Mucosa of gallbladder (tissue), 1 donor: Measurements from ENCODE around the gene CTIF. TPM values are rescaled to one million over a fixed set of nuclear protein-coding genes. Genes with fewer than 3 reads are reported as not detected.

ENCODE experiments used
- DNase-seq: peaks from one replicate; pipeline ENCODE4 v3.0.0-alpha.2; 2020; ENCODE audit warnings: low spot score
- total RNA-seq: library from RNA; stranded (reverse); gene quantifications from one replicate; pipeline ENCODE4 v1.2.1, GENCODE V29; 2021
- donor health status: DM: no; HTN: no; CAD: no.

Gene CTIF
- total RNA-seq, 1 donor from 2014 or later, result 101 TPM

DNA sequence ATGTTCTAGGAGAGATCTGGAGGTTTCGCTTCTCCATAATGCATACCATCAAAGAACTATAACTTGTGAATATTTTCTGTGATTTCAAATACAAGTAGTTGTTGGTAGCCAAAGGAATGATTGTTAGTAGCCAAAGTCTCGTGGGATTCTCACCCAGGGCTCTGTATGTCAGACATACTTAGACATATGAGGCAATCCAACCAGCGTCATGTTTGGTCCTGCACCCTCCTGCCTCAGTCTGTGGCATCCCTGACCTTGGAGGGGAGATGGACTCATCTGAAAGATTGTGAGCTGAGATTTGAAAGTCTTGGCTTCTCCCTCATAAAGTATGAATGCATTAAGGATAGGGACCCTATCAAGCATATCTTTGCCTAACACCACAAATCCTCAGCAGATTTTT, 81.2 kb downstream of the CTIF start:
- no peak for DNase-seq

DNA sequence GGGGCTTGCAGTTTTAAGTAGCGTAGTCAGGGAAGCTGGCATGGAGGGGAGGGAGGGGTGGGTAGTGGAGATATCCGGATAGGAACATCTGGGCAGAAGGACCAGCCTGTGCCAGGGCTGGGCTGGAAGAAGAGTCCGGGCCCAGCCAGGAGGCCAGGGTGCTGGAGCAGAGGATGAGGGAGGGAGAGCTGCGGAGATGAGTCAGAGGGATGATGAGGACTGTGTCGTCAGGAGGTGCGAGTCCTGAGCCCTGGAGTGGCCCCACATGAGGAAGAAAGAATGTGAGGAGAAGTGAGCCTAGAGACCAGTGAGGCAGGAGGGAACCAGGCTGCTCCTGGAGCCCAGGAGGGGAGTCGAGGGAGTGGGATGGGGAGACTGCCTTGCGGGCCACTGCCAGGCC, 82.4 kb downstream of the CTIF start:
- no peak for DNase-seq

DNA sequence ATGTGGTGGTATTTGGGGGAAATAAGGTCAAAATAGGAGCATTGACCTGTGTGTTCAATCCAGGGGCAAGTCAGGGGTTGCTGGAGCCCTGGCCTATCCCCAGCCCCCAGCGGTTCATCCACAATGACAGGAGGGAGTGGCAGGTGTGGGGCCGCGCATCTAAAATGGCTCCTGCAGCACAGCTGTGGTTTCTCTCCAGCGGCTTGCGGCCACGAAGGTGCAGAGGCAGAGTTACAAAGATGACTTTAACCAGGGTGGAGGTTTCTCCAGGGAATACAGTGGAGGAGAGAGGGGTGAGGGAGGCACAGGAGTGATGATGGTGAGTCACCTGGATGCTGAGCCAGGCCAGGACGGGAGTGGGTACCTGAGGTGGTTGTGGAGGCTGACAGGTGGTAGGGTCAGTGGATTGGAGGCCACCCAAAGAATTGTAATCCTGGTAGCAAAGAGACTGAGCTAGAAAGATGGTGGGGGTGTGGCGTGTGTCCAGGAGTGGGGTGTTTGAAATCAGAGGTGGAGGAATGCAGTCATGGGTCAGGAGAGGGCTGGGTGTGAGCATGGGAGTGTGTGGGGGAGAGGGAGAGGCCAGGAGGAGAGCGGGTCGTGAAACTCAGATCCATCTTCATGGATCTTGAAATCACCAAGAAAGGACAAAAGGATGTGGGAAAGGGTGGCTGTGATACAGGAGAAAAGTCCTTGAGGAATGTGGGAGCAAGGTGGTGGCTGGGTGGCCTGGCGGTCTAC, 83.2 kb downstream of the CTIF start:
- DNase-seq, result no peak

DNA sequence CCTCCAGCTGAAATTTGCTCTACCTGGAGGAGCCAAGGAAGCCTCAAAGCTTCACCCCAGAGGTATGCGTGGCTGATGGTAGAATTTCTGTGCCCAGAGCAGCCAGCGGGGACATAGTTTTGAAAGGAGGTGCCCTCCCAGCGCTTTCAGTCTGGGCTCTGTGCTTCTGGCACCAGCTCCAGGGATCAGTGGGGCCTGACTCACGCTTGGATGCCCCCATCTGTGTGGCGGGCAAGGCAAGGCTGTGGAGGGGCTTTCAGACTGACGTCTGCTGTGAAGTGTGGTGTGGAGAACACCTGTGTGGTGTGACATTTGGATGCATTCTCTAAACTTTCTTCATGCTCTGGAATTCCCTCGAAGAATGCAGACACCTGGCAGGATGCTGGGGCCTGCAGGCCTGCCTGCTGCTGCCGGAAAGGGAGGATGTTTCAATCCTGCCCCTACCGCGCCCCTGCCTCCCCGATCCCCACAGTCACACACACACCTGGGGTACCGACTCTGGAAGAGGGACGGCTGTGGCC, 84.1 kb downstream of the CTIF start:
- no peak for DNase-seq

DNA sequence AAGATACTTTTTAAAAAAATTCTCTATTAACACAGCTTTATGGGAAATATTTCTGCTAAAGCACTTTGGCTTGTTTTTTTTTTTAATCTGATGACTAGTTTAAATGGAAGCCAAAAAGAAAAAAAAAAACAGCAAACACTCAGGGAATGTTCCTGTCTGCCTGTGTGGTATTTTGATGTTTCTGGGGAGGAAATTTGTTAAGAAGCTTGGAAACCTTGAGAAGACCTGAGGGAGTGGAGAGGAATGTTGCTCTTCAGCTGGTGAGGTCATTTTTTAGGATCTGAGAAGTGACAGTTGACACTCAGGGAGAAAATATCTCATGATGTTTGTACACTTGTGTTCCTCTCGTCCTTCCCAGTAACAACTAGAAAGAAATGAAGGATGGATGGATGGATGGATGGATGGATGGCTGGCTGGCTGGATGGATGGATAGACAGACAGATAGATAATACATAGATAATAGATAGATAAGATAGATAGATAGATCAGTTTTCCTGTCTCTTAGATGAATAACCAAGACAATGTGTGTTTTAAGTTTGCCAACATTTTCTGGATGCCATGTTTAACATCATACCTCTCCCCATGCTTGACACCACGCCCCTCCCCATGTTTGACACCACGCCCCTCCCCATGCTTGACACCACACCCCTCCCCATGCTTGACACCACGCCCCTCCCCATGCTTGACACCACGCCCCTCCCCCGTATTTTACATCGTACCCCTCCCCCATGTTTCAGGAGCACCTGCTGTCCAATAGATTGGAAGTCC, 84.8 kb downstream of the CTIF start:
- DNase-seq, result no peak

DNA sequence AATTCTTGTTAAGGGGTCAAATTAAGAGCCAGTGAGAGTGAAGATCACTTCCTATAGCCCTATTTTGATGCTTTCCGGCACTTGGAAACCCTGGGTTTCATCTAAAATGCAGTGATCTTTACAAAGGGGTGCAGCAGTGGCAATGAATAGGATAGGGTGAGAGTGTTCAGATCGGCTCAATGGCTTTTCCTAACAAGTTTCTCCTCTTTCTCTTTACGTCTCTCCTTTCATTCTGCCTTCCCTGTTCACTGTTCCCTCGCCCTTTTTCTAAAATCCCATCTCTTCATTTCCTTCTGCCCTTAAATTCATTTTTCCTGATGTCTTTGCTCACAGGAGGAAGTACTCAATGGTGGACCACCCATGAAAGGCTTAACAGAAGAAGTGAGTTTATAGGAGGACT, 86.0 kb downstream of the CTIF start:
- DNase-seq, result no peak

DNA sequence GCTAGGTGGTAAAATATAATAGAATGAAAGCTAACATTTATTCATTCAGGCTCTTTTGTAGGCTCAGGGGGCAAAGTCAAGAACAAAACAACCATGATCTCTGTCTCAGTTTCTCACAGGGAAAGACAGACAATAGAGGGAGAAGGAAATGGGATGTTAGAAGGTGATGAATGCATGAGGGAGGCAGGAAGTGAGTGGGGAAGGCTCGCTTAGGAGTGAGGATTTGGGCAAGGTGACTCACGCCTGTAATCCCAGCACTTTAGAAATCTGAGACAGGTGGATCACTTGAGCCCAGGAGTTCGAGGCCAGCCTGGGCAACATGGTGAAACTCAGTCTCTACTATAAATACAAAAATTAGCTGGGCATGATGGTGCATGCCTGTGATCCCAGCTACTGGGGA, 88.4 kb downstream of the CTIF start:
- no peak for DNase-seq

DNA sequence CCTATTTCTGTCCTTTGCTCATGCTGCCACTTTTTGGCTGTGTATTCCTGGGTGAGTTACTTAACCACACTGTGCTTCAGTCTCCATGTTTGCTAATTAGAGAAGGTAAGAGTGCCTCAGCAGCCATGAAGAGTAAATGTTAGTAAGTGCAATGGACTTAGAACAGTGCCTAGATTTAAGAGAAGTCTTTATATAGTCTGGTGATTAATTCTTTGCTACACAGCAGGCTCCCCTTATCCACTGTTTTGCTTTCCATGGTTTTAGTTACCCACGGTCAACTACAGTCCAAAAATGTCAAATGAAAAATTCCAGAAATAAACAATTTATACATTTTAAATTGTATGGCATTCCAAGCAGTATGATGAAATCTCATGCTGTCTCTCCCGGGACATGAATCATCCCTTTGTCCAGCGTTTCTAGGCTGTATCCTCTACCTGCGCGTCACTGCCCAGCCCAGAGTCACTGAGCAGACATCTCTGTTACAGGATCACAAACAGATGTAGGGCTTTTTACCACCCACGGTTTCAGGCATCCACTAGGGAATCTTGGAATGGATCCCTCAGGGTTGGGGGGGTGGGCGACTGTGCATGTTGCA, 91.0 kb downstream of the CTIF start:
- DNase-seq, result peak; percentile 47

DNA sequence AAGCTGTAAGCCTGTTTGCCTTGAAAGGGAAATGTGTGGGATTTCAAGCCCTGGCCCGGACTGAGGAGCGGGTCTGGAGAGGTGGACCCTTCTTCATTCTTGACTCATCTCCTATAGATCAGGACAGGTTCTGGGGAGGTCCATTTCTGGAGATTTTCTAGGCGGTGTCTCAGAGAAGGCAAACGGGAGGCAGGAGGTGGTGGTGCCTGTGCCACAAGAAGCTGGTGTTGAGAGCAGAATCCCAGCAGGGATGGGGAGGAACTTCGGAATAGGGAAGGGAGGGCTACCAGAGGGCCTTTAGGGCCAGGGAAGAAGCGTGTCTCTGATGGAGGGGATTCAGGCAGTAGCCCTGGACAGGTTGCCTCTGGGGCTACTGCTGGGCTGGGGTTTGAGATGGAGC, 93.0 kb downstream of the CTIF start:
- no peak for DNase-seq

DNA sequence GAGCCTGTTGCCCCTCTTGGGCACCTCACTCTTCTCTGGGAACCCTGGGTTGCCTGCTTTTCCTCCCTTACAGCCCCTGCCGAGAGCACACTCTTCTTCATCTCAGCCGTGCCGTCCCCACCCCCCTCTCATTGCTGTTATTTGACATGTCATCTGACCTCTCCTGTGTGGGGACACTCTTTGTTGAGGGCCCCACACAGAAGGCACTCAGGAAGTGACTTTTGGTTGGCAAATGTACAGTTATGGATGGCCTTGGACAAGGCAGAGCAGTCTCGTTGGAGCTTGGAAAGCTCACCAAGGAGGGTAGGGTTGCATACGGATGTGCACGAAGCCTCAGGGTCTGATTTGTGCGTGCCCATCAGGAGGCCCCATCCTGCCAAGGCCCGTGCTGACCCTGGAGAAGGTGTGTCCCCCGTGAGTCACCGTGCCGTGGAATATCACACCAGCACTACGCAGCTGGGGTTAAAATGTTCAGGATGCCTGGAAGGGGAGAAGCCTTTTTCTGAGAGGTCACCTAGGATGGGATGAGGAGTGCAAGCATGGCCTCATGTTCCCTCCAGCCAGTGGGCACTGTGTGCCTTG, 93.9 kb downstream of the CTIF start:
- DNase-seq, result no peak

DNA sequence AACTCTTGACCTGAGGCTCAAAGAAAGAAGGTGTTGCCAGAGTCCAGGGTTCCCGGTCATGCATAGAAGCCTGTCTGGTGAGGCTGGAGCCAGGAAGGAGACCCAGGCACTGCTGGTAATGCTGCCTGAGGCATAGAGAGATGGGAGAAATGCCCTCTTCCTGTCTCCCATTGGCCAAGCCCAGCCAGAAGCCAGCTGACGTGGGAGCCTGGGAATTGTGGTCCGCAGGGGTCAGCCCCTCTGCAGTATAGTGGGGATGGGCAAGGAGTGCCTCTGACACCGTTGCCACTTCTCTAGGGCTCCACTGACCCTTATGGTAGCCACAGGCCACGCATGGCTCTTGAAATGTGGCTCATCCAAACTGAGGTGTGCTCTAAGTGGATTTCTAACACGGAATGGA, 95.7 kb downstream of the CTIF start:
- no peak for DNase-seq

DNA sequence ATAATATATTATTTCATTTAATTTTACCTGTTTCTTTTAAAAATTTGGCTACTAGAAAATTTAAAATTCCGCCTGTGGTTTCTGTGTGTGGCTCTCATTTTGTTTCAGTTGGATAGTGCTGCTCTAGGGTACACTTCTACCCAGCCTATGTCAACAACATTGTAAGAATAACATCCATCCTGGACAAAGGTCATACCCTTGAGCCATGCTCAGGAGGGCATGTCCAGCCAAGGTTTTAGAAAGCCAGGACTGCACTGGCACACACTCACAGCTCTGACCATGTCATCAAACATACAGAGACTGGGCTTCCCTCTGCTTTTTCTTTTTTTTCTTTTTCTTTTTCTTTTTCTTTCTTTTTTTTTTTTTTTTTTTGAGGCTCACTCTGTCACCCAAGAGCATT, 96.1 kb downstream of the CTIF start:
- no peak for DNase-seq

DNA sequence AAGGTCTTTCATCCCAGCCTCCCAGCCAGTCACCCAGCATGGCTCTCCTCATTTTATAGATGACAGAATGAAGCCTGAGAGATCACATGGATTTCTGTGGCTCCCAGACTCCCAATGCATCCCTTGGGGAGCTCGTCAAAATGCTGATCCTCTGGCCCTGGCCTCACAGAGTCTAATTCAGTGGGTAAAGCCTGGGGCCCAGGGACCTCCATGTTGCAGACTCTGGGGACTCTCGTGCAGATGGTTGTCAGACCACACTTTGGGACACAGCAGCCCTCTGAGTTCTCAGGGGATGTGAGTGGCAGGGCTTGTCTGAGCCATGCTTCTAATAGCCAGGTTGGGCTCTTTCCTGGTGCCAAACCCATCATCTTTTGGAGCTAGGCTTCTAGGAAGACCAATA, 97.0 kb downstream of the CTIF start:
- DNase-seq, result no peak

DNA sequence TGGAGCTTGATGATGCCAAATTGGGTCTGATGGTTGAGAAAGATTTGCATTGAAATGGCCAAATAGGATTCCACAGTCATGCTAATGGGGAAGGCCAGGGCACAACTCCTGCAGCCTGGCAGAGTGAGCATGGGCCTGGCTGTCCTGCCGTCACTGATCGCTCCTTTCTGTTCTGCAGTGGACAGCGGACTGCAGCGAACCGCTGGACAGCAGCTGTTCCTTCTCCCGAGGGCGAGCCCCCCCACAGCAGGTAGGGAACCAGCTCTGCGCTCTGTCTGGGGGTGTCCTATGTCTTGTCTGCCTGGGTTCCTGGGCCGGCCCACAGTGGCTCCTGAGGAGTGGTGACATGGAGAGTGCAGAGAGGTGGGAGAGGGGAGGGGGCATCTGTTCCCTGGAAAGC, 97.6 kb downstream of the CTIF start:
- DNase-seq, result no peak

DNA sequence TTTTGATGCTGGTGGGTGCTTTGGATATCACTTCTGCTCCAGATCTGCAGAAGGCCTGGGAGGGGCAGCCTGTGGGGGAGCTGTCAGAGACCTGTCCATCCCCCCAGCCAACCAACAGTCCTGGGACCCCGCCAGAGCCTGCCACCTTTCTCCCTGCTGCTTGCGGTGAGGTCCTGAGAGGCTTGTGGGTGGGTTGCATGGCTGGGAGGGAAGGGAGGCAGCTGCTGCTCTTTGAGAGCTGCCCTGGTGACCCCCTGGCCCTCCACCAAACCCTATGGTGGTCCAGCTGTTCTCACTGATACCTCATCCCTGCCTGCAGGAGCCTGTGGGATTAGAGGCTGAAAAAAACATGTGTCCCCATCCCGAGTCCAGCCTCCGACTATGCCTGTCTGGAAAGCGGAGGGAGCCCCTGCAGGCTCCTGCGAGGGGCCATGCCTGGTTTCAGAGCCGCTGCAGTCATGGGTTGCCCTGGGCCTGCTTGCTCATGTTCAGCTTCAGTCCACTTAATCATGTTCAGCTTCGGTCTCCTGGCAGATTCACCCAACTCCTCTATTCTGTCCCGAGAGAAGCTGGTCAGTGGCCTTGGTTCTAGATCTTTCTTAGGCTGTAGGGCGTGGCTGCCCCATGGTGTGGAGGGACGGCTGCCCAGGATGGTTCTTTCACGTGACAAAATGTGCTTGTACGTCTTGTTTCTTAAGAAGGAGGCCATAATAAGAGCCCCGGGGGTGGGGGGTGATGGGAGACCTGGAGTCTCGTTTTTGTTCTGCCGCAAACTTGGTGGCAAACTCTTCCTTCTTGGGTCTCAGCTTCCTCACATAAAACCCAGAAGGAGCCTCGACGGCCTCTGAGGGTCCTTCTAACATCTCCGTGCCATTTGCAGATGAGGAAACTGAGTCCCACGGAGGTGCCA, 98.5 kb downstream of the CTIF start:
- DNase-seq, result no peak

DNA sequence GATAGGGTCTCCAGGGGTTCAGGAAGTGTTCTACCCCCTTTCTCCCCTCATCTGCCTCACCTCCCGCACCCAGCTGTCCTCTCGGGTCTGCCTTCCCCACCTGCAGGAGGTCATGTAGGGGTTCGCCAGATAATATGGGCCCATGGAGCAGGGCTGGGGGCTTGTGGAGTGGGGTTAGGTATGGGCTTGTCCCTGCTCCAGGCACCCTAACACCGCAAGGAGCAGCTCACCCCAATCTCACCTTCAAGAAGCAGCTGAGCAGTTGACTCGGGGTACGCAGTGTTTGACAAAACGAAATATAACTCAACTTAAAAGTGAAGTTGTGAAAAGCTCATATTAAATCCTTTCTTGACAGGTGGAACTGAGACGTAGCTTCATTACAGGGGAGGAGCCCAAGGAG, 99.6 kb downstream of the CTIF start:
- DNase-seq, result no peak

DNA sequence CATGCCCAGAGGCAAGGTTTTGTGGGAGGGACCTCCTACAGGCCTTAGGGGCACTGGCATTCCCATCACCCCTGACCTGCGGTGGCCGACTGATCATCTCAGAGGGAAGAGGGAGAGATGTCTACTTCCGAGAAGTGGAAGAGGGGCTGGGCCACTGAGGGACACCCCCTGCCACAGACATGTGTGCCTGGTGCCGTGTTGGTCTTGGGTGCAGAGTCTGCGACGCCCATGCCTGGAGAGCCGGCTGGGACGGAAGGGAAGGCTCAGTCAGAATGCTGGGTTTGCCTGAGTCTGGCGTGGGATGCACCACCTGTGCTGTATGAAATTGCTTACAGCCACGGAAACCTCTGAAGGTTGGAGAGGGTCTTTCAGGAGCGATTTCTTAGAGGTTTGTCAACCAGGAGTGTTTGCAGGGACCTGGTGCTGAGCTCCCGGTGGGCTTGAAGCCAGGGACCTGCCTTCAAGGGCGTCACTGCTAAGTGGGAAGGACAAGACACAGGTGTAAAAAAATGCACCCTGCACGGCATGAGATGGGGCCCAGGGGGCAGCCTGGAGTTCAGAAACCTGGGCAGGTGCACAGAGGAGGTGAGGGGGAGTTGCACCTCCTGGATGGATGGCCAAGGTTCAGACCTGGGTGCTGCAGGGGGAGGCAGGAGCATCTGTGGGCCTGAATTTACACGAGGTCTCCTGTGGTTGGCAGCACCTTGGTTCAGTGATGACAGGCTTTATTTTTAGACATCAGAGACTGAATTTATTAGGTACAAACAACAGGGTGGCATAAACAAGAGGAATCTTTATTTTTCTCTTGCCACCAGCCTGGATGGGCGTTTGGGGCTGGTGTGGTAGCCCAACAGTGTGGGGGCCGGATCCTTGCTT, 100.3 kb downstream of the CTIF start:
- DNase-seq, result no peak

DNA sequence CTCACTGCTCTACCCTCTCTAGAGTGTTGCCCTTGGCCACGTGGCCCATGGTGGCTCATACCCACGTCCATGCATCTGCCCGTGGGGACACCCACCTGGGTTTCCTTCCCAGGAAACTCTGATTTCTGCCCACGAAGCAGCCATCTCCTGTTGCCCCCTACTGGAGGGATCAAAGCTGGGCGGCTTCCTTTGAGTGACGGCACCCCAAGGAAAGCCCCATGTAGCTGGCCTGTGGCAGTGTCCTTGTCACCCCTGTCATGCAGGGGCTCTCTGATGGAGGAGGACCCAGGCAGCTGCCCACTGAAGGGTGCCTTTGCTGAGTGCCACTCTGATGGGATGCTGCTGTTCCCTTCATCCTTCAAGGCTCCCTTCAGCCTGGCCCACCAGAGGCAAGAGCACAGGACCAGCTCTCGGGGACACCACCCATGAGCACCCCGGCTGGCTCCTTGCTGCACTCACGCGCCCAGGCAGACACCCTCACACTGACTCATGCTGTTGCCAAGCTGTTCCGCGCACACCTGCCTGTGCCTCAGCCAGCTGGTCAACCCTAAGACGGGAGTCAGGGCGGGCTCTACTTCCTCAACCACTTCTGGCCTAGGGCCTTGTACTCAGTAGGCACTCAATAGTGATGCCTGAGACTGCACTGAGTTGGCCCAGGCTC, 101.1 kb downstream of the CTIF start:
- no peak for DNase-seq

DNA sequence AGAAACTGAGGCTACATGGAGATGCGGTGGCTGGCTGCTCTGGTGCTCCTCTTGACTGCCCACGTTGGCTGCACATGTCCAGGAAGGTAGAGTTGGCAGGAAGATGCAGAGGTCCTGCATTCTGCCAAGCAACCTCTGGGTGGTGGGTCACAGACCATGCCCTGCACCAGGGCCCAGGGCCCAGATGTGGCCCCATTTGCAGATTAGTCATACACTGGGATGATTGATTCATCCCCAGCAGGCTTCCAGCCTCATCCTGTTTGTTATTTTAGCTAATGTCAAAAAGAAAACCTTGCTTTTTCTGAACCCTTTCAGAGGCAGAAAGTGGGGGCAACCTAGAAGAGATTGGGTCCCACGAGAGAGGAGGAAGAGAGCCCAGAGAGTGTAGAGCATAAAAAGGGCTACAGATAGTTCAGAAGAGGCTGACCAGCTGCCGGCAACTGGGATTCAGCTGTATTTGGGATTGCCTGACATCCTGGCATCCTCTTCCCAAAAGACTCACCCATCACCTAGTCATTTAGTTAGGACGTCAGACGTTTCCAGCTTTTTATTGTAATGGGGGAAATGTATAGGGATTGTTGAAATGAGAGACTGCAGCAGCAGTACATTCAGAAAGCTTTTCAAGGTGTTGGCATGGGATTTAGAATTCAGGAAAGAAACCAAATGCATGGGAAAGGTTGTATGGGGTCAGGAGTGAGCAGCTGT, 101.9 kb downstream of the CTIF start:
- DNase-seq, result no peak
